CD14-positive monocyte (primary cell): Measurements from ENCODE around the gene CHPF. TPM values are rescaled to one million over a fixed set of nuclear protein-coding genes. Genes with fewer than 3 reads are reported as not detected.

Experiments used
- DNase-seq, 3 donors: peaks; one replicate each; pipeline ENCODE4 v3.0.0-alpha.2; 2011 to 2022
- H2AFZ ChIP-seq: 2 replicates; pipeline ENCODE4 v1.6.0; 2012; ENCODE audit warnings: mild to moderate bottlenecking, low read depth, low read length, inconsistent platforms; ENCODE audit not compliant: insufficient read depth, poor library complexity, severe bottlenecking
- H3K27ac ChIP-seq, 2 donors: 1 replicate in 1 of 2; 2 replicates in 1 of 2; pipeline ENCODE4 v1.5.1; 2012 to 2013; ENCODE audit warnings: low read length in 2 of 2, control low read depth in 1 of 2, inconsistent platforms in 1 of 2, low read depth in 1 of 2, mild to moderate bottlenecking in 1 of 2
- H3K27me3 ChIP-seq, 2 donors: one replicate each; pipeline versions ENCODE4 v1.6.0 to v1.6.1; 2011 to 2013; ENCODE audit warnings: low read length in 2 of 2; ENCODE audit not compliant: control insufficient read depth in 2 of 2, insufficient read depth in 2 of 2
- H3K36me3 ChIP-seq, 2 donors: replicated peaks in 1 of 2; 1 replicate in 1 of 2; 2 replicates in 1 of 2; pipeline versions ENCODE4 v1.5.1 to v1.6.1; 2012 to 2013; ENCODE audit warnings: low read length in 2 of 2, control low read depth in 1 of 2, inconsistent platforms in 1 of 2, mild to moderate bottlenecking in 1 of 2; ENCODE audit not compliant: insufficient read depth in 2 of 2, control insufficient read depth in 1 of 2
- H3K4me1 ChIP-seq, 2 donors: 1 replicate in 1 of 2; 2 replicates in 1 of 2; pipeline versions ENCODE4 v1.5.1 to v1.6.1; 2012 to 2013; ENCODE audit warnings: low read length in 2 of 2, control low read depth in 1 of 2, inconsistent platforms in 1 of 2, mild to moderate bottlenecking in 1 of 2, moderate library complexity in 1 of 2; ENCODE audit not compliant: insufficient read depth in 2 of 2, control insufficient read depth in 1 of 2
- H3K4me2 ChIP-seq: replicated peaks from 2 replicates; pipeline ENCODE3; 2012; ENCODE audit warnings: low read length, moderate library complexity, mild to moderate bottlenecking; ENCODE audit not compliant: poor library complexity, severe bottlenecking; ENCODE audit errors: extremely low read depth
- H3K4me3 ChIP-seq, 3 experiments: fragments of 200-600 bp in 1 of 3; sonication (generic) in 1 of 3; replicated peaks in 1 of 3; 1 replicate in 2 of 3; 2 replicates in 1 of 3; pipeline ENCODE4 v1.5.1; 2011 to 2013; ENCODE audit warnings: low read length in 3 of 3, mild to moderate bottlenecking in 3 of 3, control low read depth in 2 of 3, low read depth in 2 of 3, inconsistent platforms in 1 of 3, moderate library complexity in 1 of 3
- H3K79me2 ChIP-seq: 2 replicates; pipeline ENCODE4 v1.6.0; 2012; ENCODE audit warnings: mild to moderate bottlenecking, control low read depth, inconsistent platforms, low read length, moderate library complexity; ENCODE audit not compliant: insufficient read depth
- H3K9ac ChIP-seq: 2 replicates; pipeline ENCODE4 v1.6.0; 2017; ENCODE audit warnings: low read length, mild to moderate bottlenecking; ENCODE audit not compliant: insufficient read depth, poor library complexity, severe bottlenecking
- H3K9me3 ChIP-seq, 2 donors: replicated peaks in 1 of 2; 1 replicate in 1 of 2; 2 replicates in 1 of 2; pipeline versions ENCODE4 v1.5.1 to v1.6.1; 2012 to 2013; ENCODE audit warnings: low read length in 2 of 2, control low read depth in 1 of 2; ENCODE audit not compliant: control insufficient read depth in 1 of 2, insufficient read depth in 1 of 2
- H4K20me1 ChIP-seq: 2 replicates; pipeline ENCODE4 v1.6.0; 2012; ENCODE audit warnings: mild to moderate bottlenecking, low read length, control low read depth, moderate library complexity; ENCODE audit not compliant: insufficient read depth
- H3K27ac Mint-ChIP-seq, 7 donors: one replicate each; pipeline ENCODE4 v1.8.0; 2020; ENCODE audit warnings: mild to moderate bottlenecking in 7 of 7, mixed read lengths in 7 of 7, moderate library complexity in 6 of 7, inconsistent platforms in 2 of 7
- H3K27me3 Mint-ChIP-seq, 3 donors: one replicate each; pipeline ENCODE4 v1.8.0; 2021 to 2022; ENCODE audit warnings: low read depth in 3 of 3, mild to moderate bottlenecking in 3 of 3, mixed read lengths in 3 of 3, moderate library complexity in 3 of 3, inconsistent platforms in 1 of 3
- H3K36me3 Mint-ChIP-seq, 2 donors: one replicate each; pipeline ENCODE4 v1.8.0; 2020; ENCODE audit warnings: mixed read lengths in 2 of 2, inconsistent platforms in 1 of 2, mild to moderate bottlenecking in 1 of 2
- H3K4me1 Mint-ChIP-seq: one replicate; pipeline ENCODE4 v1.8.0; 2020; ENCODE audit warnings: mild to moderate bottlenecking, mixed read lengths
- H3K4me3 Mint-ChIP-seq, 2 donors: one replicate each; pipeline ENCODE4 v1.8.0; 2020; ENCODE audit warnings: mild to moderate bottlenecking in 2 of 2, mixed read lengths in 2 of 2, moderate library complexity in 1 of 2
- H3K9me3 Mint-ChIP-seq, 7 donors: one replicate each; pipeline ENCODE4 v1.8.0; 2020 to 2022; ENCODE audit warnings: mixed read lengths in 7 of 7, mild to moderate bottlenecking in 6 of 7, moderate library complexity in 6 of 7, inconsistent platforms in 2 of 7
- CTCF ChIP-seq: fragments of 200-600 bp; IDR thresholded peaks from one replicate; pipeline ENCODE4 v1.8.0; 2022; ENCODE audit warnings: antibody characterized with exemption, mild to moderate bottlenecking
- WGBS: methylation state at CpG from one replicate; pipeline ENCODE4 v1.1.5; 2013; ENCODE audit warnings: missing lambda C conversion rate; ENCODE audit not compliant: insufficient coverage; 5-methylcytosine and 5-hydroxymethylcytosine counted together
- intact Hi-C, 2 donors: fragments of 100-400 bp; cut with micrococcal nuclease; formaldehyde crosslinking; loops; one replicate each; pipeline versions ENCODE4 v1.15.0 to v1.15.1; 2023
- polyA plus RNA-seq, 3 donors: library from polyadenylated mRNA; depleted of rRNA in 1 of 3; unstranded in 2 of 3; stranded (reverse) in 1 of 3; fragments of 300-500 nt in 2 of 3; fragments of >200 nt in 1 of 3; fragmentation: Illumina TruSeq in 2 of 3; gene quantifications; 1 replicate in 2 of 3; 2 replicates in 1 of 3; pipeline ENCODE4 v1.2.3, GENCODE V29; 2012 to 2021

Gene CHPF
- polyA plus RNA-seq, 3 donors: 0.09 to 0.32 (median 0.09) TPM

GRCh38 chr2:219516888-219517287 is 26.7 kb downstream of the CHPF start:
- no peak overlapping the region for H3K27ac Mint-ChIP-seq
- Histone ChIP-seq H3K4me1 (no peaks in the 10 kb centered on the region), H3K9me3 (peaks cover 0 to 11% of the 10 kb centered on the region in 2 donors), H3K4me2 (no peak overlapping the region), H3K27ac (no peak overlapping the region), H3K36me3 (no peaks in the 10 kb centered on the region), H3K4me3 (no peak overlapping the region), H2AFZ (no peak overlapping the region), H3K27me3 (peaks cover 27 to 74% of the 10 kb centered on the region in 2 donors), H3K9ac (no peak overlapping the region), H3K79me2 (no peaks in the 10 kb centered on the region), H4K20me1 (no peaks in the 10 kb centered on the region)
- H3K36me3 Mint-ChIP-seq: peaks cover 0 to 6% of the 10 kb centered on the region in 2 donors
- H3K27me3 Mint-ChIP-seq: peaks cover 68 to 89% (median 73%) of the 10 kb centered on the region in 3 donors
- no peak overlapping the region for H3K4me3 Mint-ChIP-seq
- no peak for DNase-seq
- no peak for TF ChIP-seq CTCF
- 23% methylated on average over 5 of the region's 7 CpGs for WGBS
- intact Hi-C loops: no loop called here
- peaks cover 5% of the 10 kb centered on the region for H3K4me1 Mint-ChIP-seq
- H3K9me3 Mint-ChIP-seq: peaks cover 0 to 16% (median 2%) of the 10 kb centered on the region in 7 donors

- no peak for DNase-seq
- Mint-ChIP-seq H3K36me3 (peaks cover 0 to 2% of the 10 kb centered on the region in 2 donors), H3K4me1 (peaks cover 3% of the 10 kb centered on the region), H3K9me3 (peaks cover 0 to 16% (median 7%) of the 10 kb centered on the region in 7 donors), H3K27me3 (peaks cover 67 to 89% (median 71%) of the 10 kb centered on the region in 3 donors), H3K4me3 (peak overlapping the region in 1 of 2 donors; percentile 36), H3K27ac (no peak overlapping the region)
- H2AFZ ChIP-seq: no peak overlapping the region
- H4K20me1 ChIP-seq: no peaks in the 10 kb centered on the region
- intact Hi-C loops: no loop called here
- no peaks in the 10 kb centered on the region for H3K79me2 ChIP-seq
- no peak overlapping the region for H3K27ac ChIP-seq
- H3K4me1 ChIP-seq: no peaks in the 10 kb centered on the region
- no peak overlapping the region for H3K9ac ChIP-seq
- TF ChIP-seq CTCF: no peak
- 81% methylated on average over 9 of the region's 17 CpGs for WGBS
- H3K4me3 ChIP-seq: no peak overlapping the region
- peaks cover 4 to 15% of the 10 kb centered on the region in 2 donors for H3K9me3 ChIP-seq
- peaks cover 26 to 73% of the 10 kb centered on the region in 2 donors for H3K27me3 ChIP-seq
- H3K36me3 ChIP-seq: no peaks in the 10 kb centered on the region
- no peak overlapping the region for H3K4me2 ChIP-seq
Observed at GRCh38 chr2:219515874-219516629, 27.6 kb downstream of the CHPF start.
